ENCODE data around the gene ARSK. TPM values are rescaled to one million over a fixed set of nuclear protein-coding genes. Genes with fewer than 3 reads are reported as not detected.
A peak's percentile ranks its signal among the peaks of the same experiment; 100 is the strongest.

Gene ARSK
- total RNA-seq, 1 experiment from 2014 or later = 3.6 TPM

DNA sequence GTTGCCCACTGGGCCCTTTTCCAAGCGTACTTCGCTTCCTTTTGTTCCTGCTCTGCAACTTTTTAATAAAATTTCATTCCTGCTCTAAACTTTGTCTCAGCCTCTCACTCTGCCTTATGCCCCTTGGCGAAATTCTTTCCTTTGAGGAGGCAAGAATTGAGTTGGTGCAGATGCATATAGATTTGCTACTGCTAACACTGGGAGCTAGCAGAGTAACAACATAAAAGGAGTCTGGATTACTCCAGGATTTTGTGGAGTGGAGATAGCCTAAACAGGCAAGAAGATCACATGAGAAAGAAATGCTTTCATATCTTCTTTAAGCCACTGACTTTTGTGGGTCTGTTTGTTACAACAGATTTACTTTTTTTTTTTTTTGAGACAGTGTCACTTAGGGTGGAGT, 78.8 kb downstream of the ARSK start:
- DNase-seq (ENCODE audit: unreplicated experiment) = no peak
- TF ChIP-seq CTCF (IDR thresholded peaks at IDR 0.05; ENCODE audit: unreplicated experiment) = no peak
- H3K27ac Mint-ChIP-seq (ENCODE audit: low read depth, unreplicated experiment) = no peak overlapping the region
- H3K4me3 Mint-ChIP-seq (ENCODE audit: unreplicated experiment) = no peak overlapping the region
- peaks cover 11% of the 10 kb centered on the region for H3K36me3 Mint-ChIP-seq (ENCODE audit: insufficient read depth, unreplicated experiment)
- H3K27me3 Mint-ChIP-seq (ENCODE audit: insufficient read depth, unreplicated experiment) = no peaks in the 10 kb centered on the region
- ChIA-PET POLR2A (no interaction called here), CTCF (interaction anchor here (0.9 to 2.2 kb wide), 3 partner anchors 10 to 213 kb away, joined by 3 to 8 read pairs (median 4); no protein-coding TSS in a partner anchor)
- intact Hi-C loops (cut with micrococcal nuclease) = no loop called here
- no TSS peak for BruUV-seq (replicated peaks)
- no peaks in the 10 kb centered on the region for H3K9me3 Mint-ChIP-seq (ENCODE audit: unreplicated experiment)
- no peaks in the 10 kb centered on the region for H3K4me1 Mint-ChIP-seq (ENCODE audit: insufficient read depth, unreplicated experiment)

- no peaks in the 10 kb centered on the region for H3K27me3 Mint-ChIP-seq (ENCODE audit: insufficient read depth, unreplicated experiment)
- no peak for TF ChIP-seq CTCF (IDR thresholded peaks at IDR 0.05; ENCODE audit: unreplicated experiment)
- no TSS peak for BruUV-seq (replicated peaks)
- ChIA-PET CTCF (interaction anchor here (0.9 to 2.2 kb wide), 4 partner anchors 10 to 212 kb away, joined by 3 to 8 read pairs (median 6); no protein-coding TSS in a partner anchor), POLR2A (interaction anchor here (1.2 kb wide), 1 partner anchor 13 kb away, joined by 3 read pairs; the partner anchor contains the start of gene RFESD)
- DNase-seq (ENCODE audit: unreplicated experiment) = no peak
- H3K4me3 Mint-ChIP-seq (ENCODE audit: unreplicated experiment) = no peak overlapping the region
- H3K36me3 Mint-ChIP-seq (ENCODE audit: insufficient read depth, unreplicated experiment) = peaks cover 11% of the 10 kb centered on the region
- no peaks in the 10 kb centered on the region for H3K9me3 Mint-ChIP-seq (ENCODE audit: unreplicated experiment)
- H3K27ac Mint-ChIP-seq (ENCODE audit: low read depth, unreplicated experiment) = no peak overlapping the region
- intact Hi-C loops (cut with micrococcal nuclease) = no loop called here
- no peaks in the 10 kb centered on the region for H3K4me1 Mint-ChIP-seq (ENCODE audit: insufficient read depth, unreplicated experiment)
Observed at GRCh38 chr5:95634081-95634480, 79.2 kb downstream of the ARSK start.

DNA sequence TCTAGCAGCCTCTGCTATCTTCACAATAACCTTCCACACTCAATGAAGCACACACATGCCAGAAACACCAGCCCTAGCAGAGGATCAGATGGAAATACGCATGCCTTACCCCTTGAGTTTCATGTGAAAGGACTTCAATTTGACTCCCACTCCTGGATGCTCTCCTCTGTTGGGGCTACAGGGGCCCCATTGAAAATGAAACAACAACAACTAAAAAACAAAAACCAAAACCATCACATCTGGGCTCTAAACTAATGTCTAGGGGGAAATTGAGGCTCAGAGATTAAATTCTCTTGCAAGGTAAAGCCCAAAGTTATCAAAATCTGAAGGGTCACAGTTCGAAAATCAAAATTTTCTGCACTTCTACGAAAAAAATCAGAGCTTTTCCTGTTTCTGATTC, 83.7 kb downstream of the ARSK start:
- Mint-ChIP-seq H3K36me3 (ENCODE audit: insufficient read depth, unreplicated experiment) (peaks cover 5% of the 10 kb centered on the region), H3K27me3 (ENCODE audit: insufficient read depth, unreplicated experiment) (no peaks in the 10 kb centered on the region), H3K4me3 (ENCODE audit: unreplicated experiment) (no peak overlapping the region), H3K4me1 (ENCODE audit: insufficient read depth, unreplicated experiment) (no peaks in the 10 kb centered on the region), H3K9me3 (ENCODE audit: unreplicated experiment) (no peaks in the 10 kb centered on the region), H3K27ac (ENCODE audit: low read depth, unreplicated experiment) (no peak overlapping the region)
- no TSS peak for BruUV-seq (replicated peaks)
- no peak for DNase-seq (ENCODE audit: unreplicated experiment)
- intact Hi-C loops (cut with micrococcal nuclease) = no loop called here
- POLR2A ChIA-PET = no interaction called here
- CTCF ChIA-PET = interaction anchor here (1.0 kb wide), 1 partner anchor 26 kb away, joined by 4 read pairs; no protein-coding TSS in a partner anchor
- TF ChIP-seq CTCF (IDR thresholded peaks at IDR 0.05; ENCODE audit: unreplicated experiment) = no peak

DNA sequence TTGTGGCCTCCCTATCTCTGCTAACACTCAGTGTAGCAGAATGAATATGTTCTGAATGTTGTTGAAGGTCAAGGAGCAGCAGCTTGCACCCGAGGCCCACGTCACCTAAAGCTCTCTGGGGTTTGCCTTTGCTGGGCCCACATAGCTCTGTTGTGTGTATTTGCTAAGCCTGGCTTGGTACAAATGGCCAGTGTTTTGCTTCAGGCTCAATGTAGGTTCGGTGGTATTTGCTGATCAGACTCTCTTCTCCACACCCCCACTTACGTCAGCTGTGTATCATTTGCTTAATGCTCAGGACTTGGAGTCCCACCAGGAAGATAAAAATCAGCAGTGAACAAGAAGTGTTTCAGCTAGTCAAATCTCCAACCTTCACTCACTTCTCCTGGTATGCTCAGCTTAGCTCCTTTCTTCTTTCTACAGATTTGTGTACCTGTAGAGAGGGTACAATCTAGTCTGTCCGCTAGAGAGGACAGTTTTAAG, 86.9 kb downstream of the ARSK start:
- H3K36me3 Mint-ChIP-seq (ENCODE audit: insufficient read depth, unreplicated experiment) = peaks cover 5% of the 10 kb centered on the region
- peaks cover 9% of the 10 kb centered on the region for H3K4me1 Mint-ChIP-seq (ENCODE audit: insufficient read depth, unreplicated experiment)
- DNase-seq (ENCODE audit: unreplicated experiment) = no peak
- CTCF ChIA-PET = interaction anchor here (1.6 to 9.5 kb wide), 4 partner anchors 22 to 204 kb away, joined by 5 to 149 read pairs (median 34); no protein-coding TSS in a partner anchor
- intact Hi-C loops (cut with micrococcal nuclease) = loop anchor here (5.0 kb wide), 1 partner anchor 701 kb away; no protein-coding TSS in a partner anchor
- no peaks in the 10 kb centered on the region for H3K27me3 Mint-ChIP-seq (ENCODE audit: insufficient read depth, unreplicated experiment)
- H3K9me3 Mint-ChIP-seq (ENCODE audit: unreplicated experiment) = no peaks in the 10 kb centered on the region
- POLR2A ChIA-PET = interaction anchor here (0.6 to 1.6 kb wide), 3 partner anchors 10 to 25 kb away, joined by 3 to 7 read pairs (median 4); no protein-coding TSS in a partner anchor
- peak overlapping the region; percentile 32 for H3K27ac Mint-ChIP-seq (ENCODE audit: low read depth, unreplicated experiment)
- no peak for TF ChIP-seq CTCF (IDR thresholded peaks at IDR 0.05; ENCODE audit: unreplicated experiment)
- H3K4me3 Mint-ChIP-seq (ENCODE audit: unreplicated experiment) = no peak overlapping the region
- no TSS peak for BruUV-seq (replicated peaks)

All from MCF 10A (cell line).